Osteoblast (primary cell): Measurements from ENCODE around the gene LAMTOR4. TPM values are rescaled to one million over a fixed set of nuclear protein-coding genes. Genes with fewer than 3 reads are reported as not detected.
A peak's percentile ranks its signal among the peaks of the same experiment; 100 is the strongest.

Experiments used
- DNase-seq: peaks from one replicate; pipeline ENCODE4 v3.0.0; 2011; ENCODE audit warnings: low spot score, mixed read lengths; ENCODE audit not compliant: insufficient read length; ENCODE audit errors: missing footprints
- H2AFZ ChIP-seq: 2 replicates; pipeline ENCODE4 v1.6.0; 2011; ENCODE audit warnings: mild to moderate bottlenecking, low read length
- H3K27ac ChIP-seq: 2 replicates; pipeline ENCODE4 v1.5.1; 2011; ENCODE audit warnings: mild to moderate bottlenecking, low read depth, low read length, moderate library complexity
- H3K27me3 ChIP-seq: 2 replicates; pipeline ENCODE4 v1.6.0; 2012; ENCODE audit warnings: mild to moderate bottlenecking, control low read depth, inconsistent platforms, low read length, moderate library complexity; ENCODE audit not compliant: insufficient read depth
- H3K36me3 ChIP-seq: 2 replicates; pipeline ENCODE4 v1.5.1; 2011; ENCODE audit warnings: mild to moderate bottlenecking, low read length, control low read depth, moderate library complexity; ENCODE audit not compliant: insufficient read depth
- H3K4me1 ChIP-seq: 2 replicates; pipeline ENCODE4 v1.5.1; 2011; ENCODE audit warnings: mild to moderate bottlenecking, low read length, control low read depth, moderate library complexity; ENCODE audit not compliant: insufficient read depth
- H3K4me2 ChIP-seq: 2 replicates; pipeline ENCODE4 v1.6.0; 2011; ENCODE audit warnings: mild to moderate bottlenecking, low read length; ENCODE audit not compliant: insufficient read depth
- H3K4me3 ChIP-seq: fragments of 200-600 bp; sonication (generic); 3 replicates; pipeline ENCODE4 v1.5.1; 2012; ENCODE audit warnings: mild to moderate bottlenecking, low read length, inconsistent platforms; ENCODE audit not compliant: insufficient read depth
- H3K79me2 ChIP-seq: 2 replicates; pipeline ENCODE4 v1.6.0; 2012; ENCODE audit warnings: mild to moderate bottlenecking, low read length, control low read depth, inconsistent platforms; ENCODE audit not compliant: insufficient read depth
- H3K9me3 ChIP-seq: 2 replicates; pipeline ENCODE4 v1.5.1; 2011; ENCODE audit warnings: low read depth, low read length, control low read depth
- H4K20me1 ChIP-seq: 2 replicates; pipeline ENCODE4 v1.6.0; 2012; ENCODE audit warnings: mild to moderate bottlenecking, low read length, control low read depth; ENCODE audit not compliant: insufficient read depth
- CTCF ChIP-seq: IDR thresholded peaks from 2 replicates; pipeline ENCODE4 v1.5.1; 2011; ENCODE audit warnings: mild to moderate bottlenecking, low read depth, low read length, moderate library complexity; ENCODE audit errors: extremely low read depth
- total RNA-seq: library from RNA; depleted of rRNA; stranded (reverse); fragments of >200 nt; gene quantifications from 2 replicates; pipeline ENCODE4 v1.2.3, GENCODE V29; 2012

Gene LAMTOR4
- total RNA-seq: 63.7 and 70.7 TPM in 2 replicates

GRCh38 chr7:100148559-100149328 lies at the start of gene LAMTOR4:
LAMTOR4 (plus strand) TSS chr7:100148918; CDS start chr7:100148973, 55 bp downstream.
- DNase-seq: peak; percentile 98
- peaks cover 3% of the 10 kb centered on the region for H4K20me1 ChIP-seq
- H3K9me3 ChIP-seq: no peaks in the 10 kb centered on the region
- H3K27me3 ChIP-seq: no peaks in the 10 kb centered on the region
- H3K36me3 ChIP-seq: peaks cover 11% of the 10 kb centered on the region
- H3K4me1 ChIP-seq: peaks cover 9% of the 10 kb centered on the region
- peak within 1 kb of the TSS; percentile 90 for H3K4me2 ChIP-seq
- no peak for TF ChIP-seq CTCF
- H3K79me2 ChIP-seq: peaks cover 38% of the 10 kb centered on the region
- H2AFZ ChIP-seq: peak within 1 kb of the TSS; percentile 98
- peak within 1 kb of the TSS; percentile 100 for H3K4me3 ChIP-seq
- peak within 1 kb of the TSS; percentile 81 for H3K27ac ChIP-seq

- H3K4me3 ChIP-seq: peak overlapping the region; percentile 90
- H2AFZ ChIP-seq: no peak overlapping the region
- H3K9me3 ChIP-seq: no peaks in the 10 kb centered on the region
- peak overlapping the region; percentile 97 for H3K4me2 ChIP-seq
- peaks cover 58% of the 10 kb centered on the region for H3K36me3 ChIP-seq
- H3K27ac ChIP-seq: peak overlapping the region; percentile 58
- H3K4me1 ChIP-seq: peaks cover 25% of the 10 kb centered on the region
- peaks cover 45% of the 10 kb centered on the region for H3K79me2 ChIP-seq
- DNase-seq: no peak
- TF ChIP-seq CTCF: no peak
- no peaks in the 10 kb centered on the region for H4K20me1 ChIP-seq
- no peaks in the 10 kb centered on the region for H3K27me3 ChIP-seq
Observed at GRCh38 chr7:100099452-100099851, 49.3 kb upstream of the LAMTOR4 start.

DNA sequence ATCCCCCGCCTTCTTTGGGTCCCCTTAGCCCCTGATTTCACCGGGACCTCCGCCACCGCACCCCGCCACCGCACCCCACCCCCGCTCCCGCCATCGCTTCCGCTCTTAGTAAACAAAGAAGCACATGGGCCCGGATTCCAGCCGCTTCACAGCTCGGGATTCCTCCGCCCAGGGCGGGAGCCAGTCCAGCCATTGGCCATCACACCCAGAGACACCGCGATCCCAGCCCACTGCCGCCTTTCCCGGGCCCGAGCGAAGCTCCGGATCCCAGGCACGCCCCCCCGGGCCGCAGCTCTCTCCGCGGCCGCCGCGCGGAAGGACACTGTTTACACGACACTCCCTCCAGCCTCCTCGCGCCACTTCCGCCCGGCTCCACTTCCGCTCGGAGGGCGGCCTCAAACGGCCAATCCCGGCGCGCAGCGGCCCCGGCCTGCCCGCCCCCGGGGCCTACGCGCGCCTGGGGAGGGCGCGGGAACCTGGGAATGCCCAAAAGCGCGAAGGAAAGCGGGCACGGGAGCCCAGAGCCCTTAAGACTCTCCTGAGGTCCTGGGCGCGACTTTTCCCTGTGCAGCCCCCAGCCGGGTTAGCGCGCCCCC lies 48.2 kb upstream of the LAMTOR4 start:
- peaks cover 25% of the 10 kb centered on the region for H3K4me1 ChIP-seq
- DNase-seq: peak; percentile 99
- no peaks in the 10 kb centered on the region for H4K20me1 ChIP-seq
- no peaks in the 10 kb centered on the region for H3K9me3 ChIP-seq
- H2AFZ ChIP-seq: peak overlapping the region; percentile 57
- no peaks in the 10 kb centered on the region for H3K27me3 ChIP-seq
- TF ChIP-seq CTCF: no peak
- H3K36me3 ChIP-seq: peaks cover 50% of the 10 kb centered on the region
- peak overlapping the region; percentile 90 for H3K4me3 ChIP-seq
- H3K27ac ChIP-seq: peak overlapping the region; percentile 76
- peak overlapping the region; percentile 97 for H3K4me2 ChIP-seq
- peaks cover 42% of the 10 kb centered on the region for H3K79me2 ChIP-seq
